Mucosa of stomach (tissue), 1 donor: Measurements from ENCODE around the gene ARMC7.
A peak's percentile ranks its signal among the peaks of the same experiment; 100 is the strongest.

Source experiments
- H3K27me3 ChIP-seq: one replicate; pipeline ENCODE4 v1.7.0; 2013; ENCODE audit warnings: mild to moderate bottlenecking, low read length; ENCODE audit not compliant: control insufficient read depth, insufficient read depth
- H3K36me3 ChIP-seq: one replicate; pipeline ENCODE4 v1.7.0; 2013; ENCODE audit warnings: low read length; ENCODE audit not compliant: control insufficient read depth, insufficient read depth
- H3K4me1 ChIP-seq: one replicate; pipeline ENCODE4 v1.7.0; 2013; ENCODE audit warnings: mild to moderate bottlenecking, low read length; ENCODE audit not compliant: control insufficient read depth, insufficient read depth
- H3K4me3 ChIP-seq: one replicate; pipeline ENCODE4 v1.7.0; 2013; ENCODE audit warnings: low read length
- H3K9ac ChIP-seq: one replicate; pipeline ENCODE4 v1.7.0; 2013; ENCODE audit warnings: mild to moderate bottlenecking, low read length, moderate library complexity
- H3K9me3 ChIP-seq: one replicate; pipeline ENCODE4 v1.7.0; 2013; ENCODE audit warnings: mild to moderate bottlenecking, low read length, moderate library complexity; ENCODE audit not compliant: control insufficient read depth
- donor health status: Pancreatic carcinoma.

ARMC7 gene

DNA sequence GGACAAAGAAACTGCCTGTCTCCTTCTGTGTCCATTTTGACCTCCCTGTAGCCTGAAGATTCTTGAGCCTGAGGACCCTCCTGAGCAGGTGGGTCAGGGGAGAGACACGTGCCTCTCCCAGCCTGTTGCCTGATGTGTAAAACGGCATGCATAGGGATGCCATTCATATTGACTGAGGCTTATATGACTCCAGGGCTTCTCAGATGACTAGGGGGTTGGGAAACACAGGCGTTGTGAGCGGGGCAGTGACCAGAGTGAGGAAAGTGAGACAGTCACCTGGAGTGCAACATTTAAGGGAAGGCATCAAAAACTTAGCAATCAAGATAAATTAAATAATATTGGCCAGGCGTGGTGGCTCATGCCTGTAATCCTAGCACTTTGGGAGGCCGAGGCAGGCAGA lies 27.1 kb upstream of the ARMC7 start:
- no peak overlapping the region for H3K9ac ChIP-seq
- no peaks in the 10 kb centered on the region for H3K9me3 ChIP-seq
- H3K27me3 ChIP-seq: no peaks in the 10 kb centered on the region
- H3K4me1 ChIP-seq: peaks cover 49% of the 10 kb centered on the region
- H3K4me3 ChIP-seq: no peak overlapping the region
- no peaks in the 10 kb centered on the region for H3K36me3 ChIP-seq

GRCh38 chr17:75084039-75084660 lies 25.6 kb upstream of the ARMC7 start:
- H3K4me3 ChIP-seq: no peak overlapping the region
- peaks cover 49% of the 10 kb centered on the region for H3K4me1 ChIP-seq
- H3K9ac ChIP-seq: no peak overlapping the region
- H3K9me3 ChIP-seq: no peaks in the 10 kb centered on the region
- no peaks in the 10 kb centered on the region for H3K27me3 ChIP-seq
- H3K36me3 ChIP-seq: no peaks in the 10 kb centered on the region

DNA sequence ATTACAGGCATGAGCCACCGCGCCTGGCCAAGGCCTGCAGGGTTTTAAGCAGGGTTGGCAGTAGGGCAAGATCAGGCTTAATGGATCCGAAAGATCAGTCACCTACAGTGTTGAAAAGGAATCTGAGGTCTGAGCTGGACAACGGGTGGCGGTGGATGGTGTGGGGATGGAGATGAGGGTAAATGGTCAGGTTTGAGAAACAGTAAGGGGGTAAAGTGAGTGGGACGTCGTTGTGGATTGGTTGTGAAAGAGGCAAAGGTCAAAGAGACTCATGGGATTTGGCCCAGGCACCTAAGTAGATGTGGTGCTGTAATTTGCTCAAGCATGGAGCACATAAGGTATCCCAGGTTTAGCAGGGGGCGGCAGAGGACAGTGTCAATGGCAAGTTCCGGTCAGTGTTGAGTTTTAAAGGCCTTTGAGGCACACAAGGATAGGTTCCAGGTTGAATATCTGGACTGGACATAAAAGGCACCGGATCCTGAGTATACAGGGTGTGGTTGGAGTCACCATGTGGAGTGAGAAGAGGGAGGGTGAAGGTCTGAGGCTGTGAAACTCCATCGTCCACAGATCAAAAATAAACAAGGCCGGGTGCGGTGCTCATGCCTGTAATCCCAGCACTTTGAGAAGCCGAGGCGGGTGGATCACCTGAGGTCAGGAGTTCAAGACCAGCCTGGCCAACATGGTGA lies 23.1 kb upstream of the ARMC7 start:
- H3K27me3 ChIP-seq: no peaks in the 10 kb centered on the region
- H3K9me3 ChIP-seq: no peaks in the 10 kb centered on the region
- no peak overlapping the region for H3K9ac ChIP-seq
- H3K36me3 ChIP-seq: no peaks in the 10 kb centered on the region
- peaks cover 66% of the 10 kb centered on the region for H3K4me1 ChIP-seq
- no peak overlapping the region for H3K4me3 ChIP-seq

- H3K9ac ChIP-seq: peak overlapping the region; percentile 93
Observed at GRCh38 chr17:75087182-75087557, 22.6 kb upstream of the ARMC7 start.

DNA sequence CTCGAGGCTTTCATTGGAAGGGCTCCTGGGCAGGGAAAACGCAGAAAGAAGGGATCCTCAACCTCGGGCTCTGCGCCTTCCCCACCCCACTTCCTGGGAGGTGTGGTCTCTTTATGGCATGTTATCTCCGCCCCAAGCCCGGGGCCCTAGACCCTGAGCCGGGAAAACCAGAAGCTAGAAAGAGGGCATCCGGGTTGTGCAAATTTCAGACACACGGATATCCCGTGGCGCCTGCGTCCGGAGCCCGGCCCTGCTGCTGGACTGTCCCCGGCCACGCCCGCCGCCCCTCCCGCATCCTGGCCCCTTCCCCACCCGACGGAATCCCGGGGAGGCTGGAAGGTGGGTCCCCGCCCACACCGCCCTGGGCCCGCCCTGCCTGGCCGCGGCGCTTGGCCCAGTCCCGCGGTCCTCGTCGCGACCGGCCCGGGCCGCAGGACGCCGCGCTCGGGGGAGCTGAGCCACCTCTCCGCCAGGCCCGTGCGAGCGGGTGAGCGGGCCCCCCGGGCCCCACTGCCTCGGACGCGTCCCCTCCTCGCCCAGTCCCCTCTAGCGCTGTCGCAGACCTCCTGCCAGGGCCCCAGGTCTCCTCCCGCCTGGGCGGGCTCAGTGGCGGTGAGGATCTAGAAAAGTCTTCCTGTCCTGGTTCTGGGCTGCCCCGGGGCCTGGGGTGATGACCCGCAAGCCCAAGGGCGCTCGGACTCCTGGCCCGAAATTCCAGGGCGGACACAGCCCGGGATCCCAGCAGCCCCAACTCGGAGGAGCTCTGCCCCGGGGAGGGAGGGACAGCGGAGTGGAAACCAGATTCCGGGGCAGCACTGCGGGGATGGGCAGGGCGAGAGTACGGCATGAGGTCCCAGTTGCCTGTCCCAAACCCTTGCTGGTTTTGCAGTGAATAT lies 22.0 kb upstream of the ARMC7 start, which contains the start of gene SLC16A5:
Gene SLC16A5 (plus strand): TSS at position 397 of the 896 bp plus-strand sequence. CDS start 5,683 bp downstream, outside the sequence.
- Histone ChIP-seq H3K4me1 (peaks cover 77% of the 10 kb centered on the region), H3K9ac (peak within 1 kb of the TSS; percentile 93), H3K36me3 (no peaks in the 10 kb centered on the region), H3K4me3 (peak within 1 kb of the TSS; percentile 47), H3K27me3 (no peaks in the 10 kb centered on the region), H3K9me3 (no peaks in the 10 kb centered on the region)

More at GRCh38 chr17:75087182-75087557, 22.6 kb upstream of the ARMC7 start:
- no peaks in the 10 kb centered on the region for H3K27me3 ChIP-seq
- peaks cover 71% of the 10 kb centered on the region for H3K4me1 ChIP-seq
- no peaks in the 10 kb centered on the region for H3K9me3 ChIP-seq
- H3K4me3 ChIP-seq: peak overlapping the region; percentile 47
- H3K36me3 ChIP-seq: no peaks in the 10 kb centered on the region

DNA sequence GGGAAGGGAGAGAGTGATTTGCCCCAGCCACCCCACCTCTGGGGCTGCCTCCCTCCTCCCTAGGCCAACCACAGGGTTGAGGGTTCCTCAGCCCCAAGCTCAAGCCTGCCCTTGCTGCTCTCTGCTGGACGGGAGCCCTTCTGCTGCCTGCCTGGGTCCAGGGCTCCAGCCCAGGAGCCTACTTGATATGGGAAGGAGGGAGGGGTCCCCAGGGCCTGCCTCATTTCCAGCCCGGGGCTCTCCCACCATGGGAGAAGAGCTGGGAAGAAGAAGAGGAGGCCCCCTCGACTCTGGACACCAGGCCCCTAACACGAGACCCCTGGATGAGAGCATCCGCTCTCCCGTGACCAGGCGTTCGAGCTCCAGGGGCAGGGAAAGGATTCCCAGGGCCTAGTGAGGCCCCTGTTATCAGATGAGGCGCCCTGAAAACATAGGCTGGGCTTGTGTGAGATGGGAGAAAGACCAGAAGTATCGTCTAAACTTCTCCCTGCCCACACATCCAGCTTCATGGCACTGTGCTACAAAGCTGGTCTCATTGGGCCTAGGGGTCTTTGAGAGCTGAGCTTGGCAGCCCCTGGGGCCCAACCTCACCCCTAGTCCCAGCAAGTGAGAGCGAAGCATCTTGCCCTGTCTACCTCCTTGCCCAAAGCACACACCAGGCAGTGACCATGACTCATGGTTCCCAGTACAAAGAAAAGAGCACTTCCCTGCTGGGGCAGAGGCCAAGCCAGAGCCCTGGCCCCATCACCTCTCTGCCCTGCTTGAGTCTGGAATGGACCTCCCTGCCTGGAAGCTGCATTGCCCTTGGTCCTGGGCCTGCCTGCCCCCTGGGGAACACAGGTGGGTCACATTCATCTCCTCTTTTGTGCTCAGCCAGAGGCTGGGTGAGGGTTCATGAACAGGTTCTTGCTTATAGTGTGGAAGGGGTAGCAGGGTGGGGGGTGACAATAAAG lies 21.0 kb upstream of the ARMC7 start:
- H3K27me3 ChIP-seq: no peaks in the 10 kb centered on the region
- H3K4me3 ChIP-seq: peak overlapping the region; percentile 47
- H3K4me1 ChIP-seq: peaks cover 86% of the 10 kb centered on the region
- peak overlapping the region; percentile 93 for H3K9ac ChIP-seq
- H3K9me3 ChIP-seq: no peaks in the 10 kb centered on the region
- no peaks in the 10 kb centered on the region for H3K36me3 ChIP-seq

GRCh38 chr17:75090871-75091854 lies 18.6 kb upstream of the ARMC7 start:
- Histone ChIP-seq H3K4me1 (peaks cover 96% of the 10 kb centered on the region), H3K9me3 (no peaks in the 10 kb centered on the region), H3K9ac (peak overlapping the region; percentile 61), H3K36me3 (no peaks in the 10 kb centered on the region), H3K4me3 (peak overlapping the region; percentile 5), H3K27me3 (no peaks in the 10 kb centered on the region)

GRCh38 chr17:75091855-75092327 lies 17.9 kb upstream of the ARMC7 start:
- H3K9ac ChIP-seq: peak overlapping the region; percentile 61
- peak overlapping the region; percentile 5 for H3K4me3 ChIP-seq
- no peaks in the 10 kb centered on the region for H3K9me3 ChIP-seq
- H3K36me3 ChIP-seq: no peaks in the 10 kb centered on the region
- no peaks in the 10 kb centered on the region for H3K27me3 ChIP-seq
- H3K4me1 ChIP-seq: peaks cover 95% of the 10 kb centered on the region

GRCh38 chr17:75093548-75094158 lies 16.1 kb upstream of the ARMC7 start:
- Histone ChIP-seq H3K9ac (peak overlapping the region; percentile 38), H3K9me3 (no peaks in the 10 kb centered on the region), H3K27me3 (no peaks in the 10 kb centered on the region), H3K4me3 (no peak overlapping the region), H3K4me1 (peaks cover 82% of the 10 kb centered on the region), H3K36me3 (no peaks in the 10 kb centered on the region)

- Histone ChIP-seq H3K36me3 (no peaks in the 10 kb centered on the region), H3K27me3 (no peaks in the 10 kb centered on the region), H3K9me3 (no peaks in the 10 kb centered on the region), H3K4me3 (no peak overlapping the region), H3K9ac (peak overlapping the region; percentile 25), H3K4me1 (peaks cover 69% of the 10 kb centered on the region)
Observed at GRCh38 chr17:75094871-75095399, 14.8 kb upstream of the ARMC7 start.
